Measurements from ENCODE around the gene OSBPL8.

DNA sequence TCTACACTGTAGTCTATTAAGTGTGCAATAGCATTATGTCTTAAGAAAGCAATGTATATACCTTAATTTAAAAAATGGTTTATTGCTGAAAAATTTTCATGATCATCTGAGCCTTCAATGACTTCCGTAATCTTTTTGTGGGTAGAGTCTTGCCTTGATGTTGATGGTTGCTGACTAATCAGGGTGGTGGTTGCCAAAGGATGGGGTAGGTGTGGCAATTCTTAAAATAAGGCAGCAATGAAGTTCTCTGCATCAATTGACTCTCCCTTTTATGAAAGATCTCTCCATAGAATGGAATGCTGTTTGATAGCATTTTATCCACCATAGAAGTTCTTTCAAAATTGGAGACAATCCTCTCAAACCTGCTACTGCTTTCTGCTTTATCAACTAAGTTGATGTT is 252.5 kb downstream of the OSBPL8 start:
- no peak for TF ChIP-seq ZKSCAN8 (CRISPR knock-in tag; IDR thresholded peaks at IDR 0.05)
- TF ChIP-seq, protein P1, sequence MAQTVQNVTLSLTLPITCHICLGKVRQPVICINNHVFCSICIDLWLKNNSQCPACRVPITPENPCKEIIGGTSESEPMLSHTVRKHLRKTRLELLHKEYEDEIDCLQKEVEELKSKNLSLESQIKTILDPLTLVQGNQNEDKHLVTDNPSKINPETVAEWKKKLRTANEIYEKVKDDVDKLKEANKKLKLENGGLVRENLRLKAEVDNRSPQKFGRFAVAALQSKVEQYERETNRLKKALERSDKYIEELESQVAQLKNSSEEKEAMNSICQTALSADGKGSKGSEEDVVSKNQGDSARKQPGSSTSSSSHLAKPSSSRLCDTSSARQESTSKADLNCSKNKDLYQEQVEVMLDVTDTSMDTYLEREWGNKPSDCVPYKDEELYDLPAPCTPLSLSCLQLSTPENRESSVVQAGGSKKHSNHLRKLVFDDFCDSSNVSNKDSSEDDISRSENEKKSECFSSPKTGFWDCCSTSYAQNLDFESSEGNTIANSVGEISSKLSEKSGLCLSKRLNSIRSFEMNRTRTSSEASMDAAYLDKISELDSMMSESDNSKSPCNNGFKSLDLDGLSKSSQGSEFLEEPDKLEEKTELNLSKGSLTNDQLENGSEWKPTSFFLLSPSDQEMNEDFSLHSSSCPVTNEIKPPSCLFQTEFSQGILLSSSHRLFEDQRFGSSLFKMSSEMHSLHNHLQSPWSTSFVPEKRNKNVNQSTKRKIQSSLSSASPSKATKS (CRISPR knock-in tag; IDR thresholded peaks at IDR 0.05): no peak
- TF ChIP-seq, protein P2, sequence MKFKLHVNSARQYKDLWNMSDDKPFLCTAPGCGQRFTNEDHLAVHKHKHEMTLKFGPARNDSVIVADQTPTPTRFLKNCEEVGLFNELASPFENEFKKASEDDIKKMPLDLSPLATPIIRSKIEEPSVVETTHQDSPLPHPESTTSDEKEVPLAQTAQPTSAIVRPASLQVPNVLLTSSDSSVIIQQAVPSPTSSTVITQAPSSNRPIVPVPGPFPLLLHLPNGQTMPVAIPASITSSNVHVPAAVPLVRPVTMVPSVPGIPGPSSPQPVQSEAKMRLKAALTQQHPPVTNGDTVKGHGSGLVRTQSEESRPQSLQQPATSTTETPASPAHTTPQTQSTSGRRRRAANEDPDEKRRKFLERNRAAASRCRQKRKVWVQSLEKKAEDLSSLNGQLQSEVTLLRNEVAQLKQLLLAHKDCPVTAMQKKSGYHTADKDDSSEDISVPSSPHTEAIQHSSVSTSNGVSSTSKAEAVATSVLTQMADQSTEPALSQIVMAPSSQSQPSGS (CRISPR knock-in tag; IDR thresholded peaks at IDR 0.05): no peak
- TF ChIP-seq ZC3H8 (IDR thresholded peaks at IDR 0.05): no peak
- TF ChIP-seq, protein P3, sequence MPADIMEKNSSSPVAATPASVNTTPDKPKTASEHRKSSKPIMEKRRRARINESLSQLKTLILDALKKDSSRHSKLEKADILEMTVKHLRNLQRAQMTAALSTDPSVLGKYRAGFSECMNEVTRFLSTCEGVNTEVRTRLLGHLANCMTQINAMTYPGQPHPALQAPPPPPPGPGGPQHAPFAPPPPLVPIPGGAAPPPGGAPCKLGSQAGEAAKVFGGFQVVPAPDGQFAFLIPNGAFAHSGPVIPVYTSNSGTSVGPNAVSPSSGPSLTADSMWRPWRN (IDR thresholded peaks at IDR 0.05; ENCODE audit: low read depth): no peak
- TF ChIP-seq ZNF146 (CRISPR knock-in tag; IDR thresholded peaks at IDR 0.05; ENCODE audit: unreplicated experiment): no peak
- TF ChIP-seq KDM1A (IDR thresholded peaks at IDR 0.05): no peak
